CD4-positive, alpha-beta memory T cell (primary cell): ENCODE data around the gene TXNRD1. TPM values are rescaled to one million over a fixed set of nuclear protein-coding genes. Genes with fewer than 3 reads are reported as not detected.

Experiments used
- CTCF ChIA-PET: fragments of 350-600 bp; sonication (Branson Sonifier 250); formaldehyde crosslinking; loops from one replicate; lab custom pipeline; 2021; ENCODE audit warnings: inconsistent platforms; ENCODE audit not compliant: partially characterized antibody; lab: Charles Lee
- POLR2A ChIA-PET: fragments of 350-600 bp; sonication (Branson Sonifier 250); formaldehyde crosslinking; loops from one replicate; lab custom pipeline; 2021; ENCODE audit not compliant: partially characterized antibody; lab: Charles Lee
- DNase-seq, 5 donors: peaks; one replicate each; pipeline versions ENCODE4 v3.0.0 to v3.0.0-alpha.2; 2020 to 2022; ENCODE audit warnings: mixed read lengths in 1 of 5
- H3K27ac ChIP-seq: one replicate; pipeline ENCODE4 v1.7.0; 2013; ENCODE audit warnings: low read depth, low read length
- H3K27me3 ChIP-seq: 2 replicates; pipeline ENCODE4 v1.7.0; 2013; ENCODE audit warnings: mild to moderate bottlenecking, low read length, moderate library complexity; ENCODE audit not compliant: insufficient read depth
- H3K36me3 ChIP-seq: 2 replicates; pipeline ENCODE4 v1.7.0; 2013; ENCODE audit warnings: mild to moderate bottlenecking, low read length, moderate library complexity; ENCODE audit not compliant: insufficient read depth
- H3K4me1 ChIP-seq: 2 replicates; pipeline ENCODE4 v1.7.0; 2013; ENCODE audit warnings: mild to moderate bottlenecking, low read length, moderate library complexity; ENCODE audit not compliant: insufficient read depth
- H3K4me3 ChIP-seq, 2 donors: one replicate each; pipeline ENCODE4 v1.7.0; 2013; ENCODE audit warnings: low read length in 2 of 2, mild to moderate bottlenecking in 1 of 2
- H3K9me3 ChIP-seq, 2 donors: one replicate each; pipeline ENCODE4 v1.7.0; 2013; ENCODE audit warnings: low read length in 2 of 2, control low read depth in 1 of 2; ENCODE audit not compliant: control insufficient read depth in 1 of 2
- H3K27ac Mint-ChIP-seq, 7 donors: one replicate each; pipeline ENCODE4 v1.8.0; 2020 to 2021; ENCODE audit warnings: mixed read lengths in 7 of 7, mild to moderate bottlenecking in 6 of 7, inconsistent platforms in 3 of 7, moderate library complexity in 3 of 7
- H3K27me3 Mint-ChIP-seq, 2 donors: one replicate each; pipeline ENCODE4 v1.8.0; 2020 to 2021; ENCODE audit warnings: mixed read lengths in 2 of 2
- H3K36me3 Mint-ChIP-seq, 2 donors: one replicate each; pipeline ENCODE4 v1.8.0; 2020 to 2021; ENCODE audit warnings: mixed read lengths in 2 of 2, inconsistent platforms in 1 of 2, mild to moderate bottlenecking in 1 of 2
- H3K4me1 Mint-ChIP-seq, 4 donors: one replicate each; pipeline ENCODE4 v1.8.0; 2020 to 2021; ENCODE audit warnings: mixed read lengths in 4 of 4, mild to moderate bottlenecking in 1 of 4
- H3K4me3 Mint-ChIP-seq, 8 donors: one replicate each; pipeline ENCODE4 v1.8.0; 2020 to 2021; ENCODE audit warnings: mixed read lengths in 8 of 8, mild to moderate bottlenecking in 7 of 8, moderate library complexity in 6 of 8, inconsistent platforms in 3 of 8
- H3K9me3 Mint-ChIP-seq, 8 donors: one replicate each; pipeline ENCODE4 v1.8.0; 2020 to 2021; ENCODE audit warnings: mixed read lengths in 8 of 8, mild to moderate bottlenecking in 5 of 8, inconsistent platforms in 3 of 8, moderate library complexity in 1 of 8
- intact Hi-C: fragments of 100-400 bp; cut with micrococcal nuclease; formaldehyde crosslinking; loops from one replicate; pipeline ENCODE4 v1.15.1; 2023
- polyA plus RNA-seq, 2 donors: library from polyadenylated mRNA; unstranded; fragments of 300-500 nt; fragmentation: Illumina TruSeq; gene quantifications; one replicate each; pipeline ENCODE4 v1.2.3, GENCODE V29; 2021
- total RNA-seq, 2 experiments: library from RNA; stranded (reverse); gene quantifications; one replicate each; pipeline ENCODE4 v1.2.3, GENCODE V29; 2021

The TXNRD1 gene
- total and polyA plus RNA-seq, 4 experiments from 2014 or later: 32.2 to 64.5 (median 46.7) TPM

- Mint-ChIP-seq H3K27ac (peak overlapping the region in 2 of 7 donors; percentile 8 to 22), H3K4me1 (peaks cover 0 to 6% (median 3%) of the 10 kb centered on the region in 4 donors), H3K4me3 (no peak overlapping the region), H3K36me3 (peaks cover 7 to 11% of the 10 kb centered on the region in 2 donors), H3K9me3 (no peaks in the 10 kb centered on the region), H3K27me3 (no peaks in the 10 kb centered on the region)
- no peaks in the 10 kb centered on the region for H3K27me3 ChIP-seq
- DNase-seq: no peak
- ChIA-PET POLR2A (no interaction called here), CTCF (interaction anchor here (5.9 kb wide), 1 partner anchor 136 kb away, joined by 74 read pairs; the partner anchor contains the start of gene TXNRD1)
- intact Hi-C loops: loop anchor here (10.0 kb wide), 2 partner anchors 301 to 481 kb away; partner anchors contain the start of gene GLT8D2
- no peaks in the 10 kb centered on the region for H3K9me3 ChIP-seq
- no peaks in the 10 kb centered on the region for H3K4me1 ChIP-seq
- H3K4me3 ChIP-seq: no peak overlapping the region
- H3K36me3 ChIP-seq: no peaks in the 10 kb centered on the region
- H3K27ac ChIP-seq: no peak overlapping the region
These were observed 140.1 kb downstream of the TXNRD1 start for GRCh38 chr12:104355630-104356029.

GRCh38 chr12:104356231-104357115 is 140.9 kb downstream of the TXNRD1 start:
- no peak overlapping the region for H3K4me3 ChIP-seq
- Mint-ChIP-seq H3K4me3 (no peak overlapping the region), H3K27ac (peak overlapping the region in 2 of 7 donors; percentile 55 to 74), H3K27me3 (no peaks in the 10 kb centered on the region), H3K36me3 (peaks cover 0 to 5% of the 10 kb centered on the region in 2 donors), H3K4me1 (peaks cover 0 to 5% (median 2%) of the 10 kb centered on the region in 4 donors), H3K9me3 (no peaks in the 10 kb centered on the region)
- DNase-seq: no peak
- POLR2A ChIA-PET: no interaction called here
- CTCF ChIA-PET: interaction anchor here (0.7 to 7.5 kb wide), 4 partner anchors 69 to 154 kb away, joined by 4 to 107 read pairs (median 47); partner anchors contain the start of gene TXNRD1
- intact Hi-C loops: loop anchor here (10.0 kb wide), 2 partner anchors 302 to 482 kb away; partner anchors contain the start of gene GLT8D2
- no peaks in the 10 kb centered on the region for H3K9me3 ChIP-seq
- no peaks in the 10 kb centered on the region for H3K4me1 ChIP-seq
- no peaks in the 10 kb centered on the region for H3K27me3 ChIP-seq
- no peak overlapping the region for H3K27ac ChIP-seq
- no peaks in the 10 kb centered on the region for H3K36me3 ChIP-seq

- Mint-ChIP-seq H3K4me1 (peaks cover 0 to 5% (median 2%) of the 10 kb centered on the region in 4 donors), H3K9me3 (no peaks in the 10 kb centered on the region), H3K27ac (peak overlapping the region in 2 of 7 donors; percentile 15 to 43), H3K36me3 (peaks cover 0 to 5% of the 10 kb centered on the region in 2 donors), H3K4me3 (no peak overlapping the region), H3K27me3 (no peaks in the 10 kb centered on the region)
- intact Hi-C loops: loop anchor here (10.0 kb wide), 2 partner anchors 303 to 483 kb away; partner anchors contain the start of gene GLT8D2
- Histone ChIP-seq H3K27me3 (no peaks in the 10 kb centered on the region), H3K9me3 (no peaks in the 10 kb centered on the region), H3K36me3 (no peaks in the 10 kb centered on the region), H3K4me3 (no peak overlapping the region), H3K4me1 (no peaks in the 10 kb centered on the region), H3K27ac (no peak overlapping the region)
- ChIA-PET POLR2A (interaction anchor here (1.4 kb wide), 1 partner anchor 159 kb away, joined by 5 read pairs; no protein-coding TSS in a partner anchor), CTCF (interaction anchor here (0.6 to 7.5 kb wide), 11 partner anchors 10 to 187 kb away, joined by 3 to 107 read pairs (median 7); partner anchors contain the start of gene TXNRD1)
- no peak for DNase-seq
These were observed 141.9 kb downstream of the TXNRD1 start for GRCh38 chr12:104357421-104357952.

- Mint-ChIP-seq H3K27me3 (no peaks in the 10 kb centered on the region), H3K36me3 (peaks cover 0 to under 1% of the 10 kb centered on the region in 2 donors), H3K4me3 (no peak overlapping the region), H3K9me3 (no peaks in the 10 kb centered on the region), H3K4me1 (peaks cover 0 to 5% (median 2%) of the 10 kb centered on the region in 4 donors), H3K27ac (no peak overlapping the region)
- Histone ChIP-seq H3K9me3 (no peaks in the 10 kb centered on the region), H3K36me3 (no peaks in the 10 kb centered on the region), H3K27ac (no peak overlapping the region), H3K4me1 (no peaks in the 10 kb centered on the region), H3K4me3 (no peak overlapping the region), H3K27me3 (no peaks in the 10 kb centered on the region)
- ChIA-PET CTCF (interaction anchor here (0.8 to 7.5 kb wide), 22 partner anchors 9 to 679 kb away, joined by 3 to 107 read pairs (median 6); partner anchors contain the start of gene TXNRD1), POLR2A (interaction anchor here (0.7 to 1.4 kb wide), 3 partner anchors 136 to 160 kb away, joined by 3 to 5 read pairs (median 4); no protein-coding TSS in a partner anchor)
- DNase-seq: peak; percentile 65 to 69 (median 68)
- intact Hi-C loops: loop anchor here (1.0 to 10.0 kb wide), 5 partner anchors 70 to 484 kb away; partner anchors contain the start of genes GLT8D2 and TXNRD1
These were observed 142.9 kb downstream of the TXNRD1 start for GRCh38 chr12:104358353-104359003.

- H3K36me3 ChIP-seq: no peaks in the 10 kb centered on the region
- no peaks in the 10 kb centered on the region for H3K9me3 Mint-ChIP-seq
- peaks cover 0 to 5% (median 2%) of the 10 kb centered on the region in 4 donors for H3K4me1 Mint-ChIP-seq
- H3K36me3 Mint-ChIP-seq: no peaks in the 10 kb centered on the region
- no peak for DNase-seq
- POLR2A ChIA-PET: interaction anchor here (1.0 to 1.4 kb wide), 2 partner anchors 143 to 160 kb away, joined by 3 to 5 read pairs; no protein-coding TSS in a partner anchor
- no peaks in the 10 kb centered on the region for H3K27me3 ChIP-seq
- intact Hi-C loops: loop anchor here (10.0 kb wide), 2 partner anchors 304 to 484 kb away; partner anchors contain the start of gene GLT8D2
- H3K4me1 ChIP-seq: no peaks in the 10 kb centered on the region
- no peaks in the 10 kb centered on the region for H3K27me3 Mint-ChIP-seq
- no peaks in the 10 kb centered on the region for H3K9me3 ChIP-seq
- no peak overlapping the region for H3K4me3 Mint-ChIP-seq
- H3K27ac ChIP-seq: no peak overlapping the region
- H3K27ac Mint-ChIP-seq: no peak overlapping the region
- CTCF ChIA-PET: interaction anchor here (0.8 to 7.5 kb wide), 16 partner anchors 8 to 679 kb away, joined by 3 to 107 read pairs (median 6); partner anchors contain the start of gene TXNRD1
- H3K4me3 ChIP-seq: no peak overlapping the region
These were observed 143.6 kb downstream of the TXNRD1 start for GRCh38 chr12:104359216-104359615.

- Mint-ChIP-seq H3K4me1 (peaks cover 0 to 5% (median 2%) of the 10 kb centered on the region in 4 donors), H3K36me3 (no peaks in the 10 kb centered on the region), H3K27ac (no peak overlapping the region), H3K27me3 (no peaks in the 10 kb centered on the region), H3K9me3 (no peaks in the 10 kb centered on the region), H3K4me3 (no peak overlapping the region)
- Histone ChIP-seq H3K36me3 (no peaks in the 10 kb centered on the region), H3K4me3 (no peak overlapping the region), H3K27me3 (no peaks in the 10 kb centered on the region), H3K27ac (no peak overlapping the region), H3K9me3 (no peaks in the 10 kb centered on the region), H3K4me1 (no peaks in the 10 kb centered on the region)
- CTCF ChIA-PET: interaction anchor here (2.0 to 7.5 kb wide), 5 partner anchors 73 to 158 kb away, joined by 7 to 107 read pairs (median 20); partner anchors contain the start of gene TXNRD1
- intact Hi-C loops: no loop called here
- POLR2A ChIA-PET: no interaction called here
- no peak for DNase-seq
These were observed 144.6 kb downstream of the TXNRD1 start for GRCh38 chr12:104360157-104360556.
